IMR-90 (cell line): ENCODE data around the gene SLC46A1. TPM values are rescaled to one million over a fixed set of nuclear protein-coding genes. Genes with fewer than 3 reads are reported as not detected.

Experiments
- ATAC-seq: fragments of 200-7000 bp; cut with Tn5 transposase; 2 replicates; pipeline ENCODE4 v1.9.1; 2020; ENCODE audit warnings: low read depth, mild to moderate bottlenecking, moderate library complexity
- BruUV-seq: library from RNA; stranded (reverse); fragments of 400-500 nt; replicated peaks from 2 replicates; lab custom pipeline; 2021; lab: Mats Ljungman, UMichigan
- CTCF ChIA-PET: fragments of 300-600 bp; formaldehyde crosslinking; extraction: SDS; loops from one replicate; lab custom pipeline; 2021; ENCODE audit warnings: antibody characterized with exemption; lab: Yijun Ruan, JAX
- POLR2A ChIA-PET: fragments of 300-600 bp; sonication (Branson Sonifier 250); formaldehyde crosslinking; loops from one replicate; lab custom pipeline; 2022; ENCODE audit warnings: antibody characterized with exemption; ENCODE audit not compliant: unreplicated experiment; lab: Charles Lee
- DNase-seq: peaks from one replicate; pipeline ENCODE4 v3.0.0; 2013
- H2AFZ ChIP-seq: replicated peaks from 2 replicates; pipeline ENCODE3; 2013; ENCODE audit warnings: low read length, mild to moderate bottlenecking; ENCODE audit not compliant: poor library complexity
- H2AK5ac ChIP-seq: 2 replicates; pipeline ENCODE4 v1.6.1; 2013; ENCODE audit warnings: low read depth, low read length, inconsistent platforms
- H2AK9ac ChIP-seq: replicated peaks from 2 replicates; pipeline ENCODE3; 2013; ENCODE audit warnings: mild to moderate bottlenecking, low read depth, low read length, moderate library complexity; ENCODE audit not compliant: poor library complexity
- H2BK120ac ChIP-seq: 2 replicates; pipeline ENCODE4 v1.6.1; 2013; ENCODE audit warnings: low read depth, low read length, inconsistent platforms
- H2BK15ac ChIP-seq: 3 replicates; pipeline ENCODE4 v1.6.1; 2013; ENCODE audit warnings: low read depth, low read length, inconsistent platforms
- H2BK20ac ChIP-seq: 2 replicates; pipeline ENCODE4 v1.6.1; 2013; ENCODE audit warnings: low read depth, mild to moderate bottlenecking, inconsistent platforms, low read length, moderate library complexity
- H2BK5ac ChIP-seq: 2 replicates; pipeline ENCODE4 v1.6.1; 2013; ENCODE audit warnings: mild to moderate bottlenecking, low read depth, low read length, inconsistent platforms; ENCODE audit not compliant: poor library complexity, severe bottlenecking
- H3K14ac ChIP-seq: replicated peaks from 2 replicates; pipeline ENCODE4 v1.6.1; 2013; ENCODE audit warnings: low read depth, low read length, inconsistent platforms
- H3K18ac ChIP-seq: 2 replicates; pipeline ENCODE4 v1.6.1; 2013; ENCODE audit warnings: low read depth, low read length, control low read depth
- H3K23ac ChIP-seq: 2 replicates; pipeline ENCODE4 v1.6.1; 2013; ENCODE audit warnings: low read depth, low read length, inconsistent platforms
- H3K27ac ChIP-seq: 2 replicates; pipeline ENCODE4 v1.5.1; 2013; ENCODE audit warnings: mild to moderate bottlenecking, control low read depth, low read length; ENCODE audit not compliant: insufficient read depth
- H3K27me3 ChIP-seq: 2 replicates; pipeline ENCODE4 v1.6.1; 2013; ENCODE audit warnings: low read length; ENCODE audit not compliant: control insufficient read depth, insufficient read depth
- H3K36me3 ChIP-seq: 2 replicates; pipeline ENCODE4 v1.6.1; 2013; ENCODE audit warnings: low read length, mixed read lengths; ENCODE audit not compliant: control insufficient read depth, insufficient read depth
- H3K4ac ChIP-seq: 2 replicates; pipeline ENCODE4 v1.6.1; 2013; ENCODE audit warnings: low read depth, low read length, inconsistent platforms
- H3K4me1 ChIP-seq: 2 replicates; pipeline ENCODE4 v1.6.1; 2013; ENCODE audit warnings: low read length, mixed read lengths; ENCODE audit not compliant: control insufficient read depth, insufficient read depth
- H3K4me2 ChIP-seq: 2 replicates; pipeline ENCODE4 v1.6.1; 2013; ENCODE audit warnings: low read depth, mild to moderate bottlenecking, control low read depth, low read length, moderate library complexity
- H3K4me3 ChIP-seq: 2 replicates; pipeline ENCODE4 v1.5.1; 2013; ENCODE audit warnings: low read depth, mild to moderate bottlenecking, control low read depth, low read length, moderate library complexity; ENCODE audit not compliant: insufficient read depth
- H3K56ac ChIP-seq: 2 replicates; pipeline ENCODE4 v1.6.1; 2013; ENCODE audit warnings: low read length, inconsistent platforms; ENCODE audit not compliant: insufficient read depth; ENCODE audit errors: extremely low read depth
- H3K79me1 ChIP-seq, 2 experiments: 2 replicates each; pipeline ENCODE4 v1.6.1; 2013; ENCODE audit warnings: low read length in 2 of 2, inconsistent platforms in 1 of 2, low read depth in 1 of 2
- H3K9ac ChIP-seq: 2 replicates; pipeline ENCODE4 v1.6.1; 2013; ENCODE audit warnings: low read depth, low read length, control low read depth
- H3K9me1 ChIP-seq: 2 replicates; pipeline ENCODE4 v1.6.1; 2013; ENCODE audit warnings: low read length, inconsistent platforms; ENCODE audit not compliant: insufficient read depth
- H3K9me3 ChIP-seq: 2 replicates; pipeline ENCODE4 v1.6.1; 2013; ENCODE audit warnings: low read length; ENCODE audit not compliant: control insufficient read depth, insufficient read depth
- H4K20me1 ChIP-seq: 2 replicates; pipeline ENCODE4 v1.6.1; 2013; ENCODE audit warnings: low read length, inconsistent platforms; ENCODE audit not compliant: insufficient read depth
- H4K5ac ChIP-seq: 2 replicates; pipeline ENCODE4 v1.6.1; 2013; ENCODE audit warnings: mild to moderate bottlenecking, low read depth, low read length, control low read depth
- H4K8ac ChIP-seq, 2 experiments: 2 replicates each; pipeline ENCODE4 v1.6.1; 2013; ENCODE audit warnings: low read depth in 2 of 2, low read length in 2 of 2, control low read depth in 1 of 2, inconsistent platforms in 1 of 2
- H4K91ac ChIP-seq: 2 replicates; pipeline ENCODE4 v1.6.1; 2013; ENCODE audit warnings: low read depth, low read length, inconsistent platforms; ENCODE audit not compliant: insufficient read depth
- WGBS, 2 experiments: methylation state at CpG; one replicate each; pipeline versions ENCODE4 v1.1.5 to v1.1.7; 2013; ENCODE audit warnings: missing lambda C conversion rate in 2 of 2; ENCODE audit not compliant: insufficient read length in 1 of 2; ENCODE audit errors: extremely low coverage in 2 of 2; 5-methylcytosine and 5-hydroxymethylcytosine counted together
- dilution Hi-C: fragments of 300-500 bp; cut with HindIII; formaldehyde crosslinking; loops from one replicate; pipeline ENCODE4 v1.14.3; 2018; ENCODE audit warnings: low sequenced_read_pairs; ENCODE audit not compliant: unreplicated experiment
- in situ Hi-C: fragments of 300-500 bp; cut with MboI; formaldehyde crosslinking; loops from 3 replicates; pipeline ENCODE4 v1.14.3; 2019; ENCODE audit warnings: low sequenced_read_pairs, inconsistent platforms, mixed read lengths
- intact Hi-C: fragments of 100-400 bp; cut with micrococcal nuclease; formaldehyde crosslinking; loops from 2 replicates; pipeline ENCODE4 v1.10.0; 2022
- polyA plus RNA-seq, 3 experiments: library from polyadenylated mRNA; depleted of rRNA; stranded (reverse); fragments of >200 nt; gene quantifications; 2 replicates each; pipeline ENCODE4 v1.2.3, GENCODE V29; 2012; ENCODE audit warnings: low replicate concordance in 1 of 3
- total RNA-seq: library from RNA; depleted of rRNA; stranded (reverse); fragments of >200 nt; gene quantifications from 2 replicates; pipeline ENCODE4 v1.2.3, GENCODE V29; 2012
- TF ChIP-seq, protein P1 (sequence below): fragments of 150-350 bp; IDR thresholded peaks from 2 replicates; pipeline ENCODE4 v1.6.1; 2016; ENCODE audit warnings: low read depth, mild to moderate bottlenecking, low read length, moderate library complexity, borderline replicate concordance
- TF ChIP-seq, protein P2 (sequence below): conservative IDR thresholded peaks from 2 replicates; pipeline ENCODE4 v1.5.1; 2012; ENCODE audit warnings: mild to moderate bottlenecking, low read depth, low read length, improper control_type of control experiment

Gene SLC46A1
- total and polyA plus RNA-seq, 2 of the 4 experiments (the other 2 are of a cell fraction) = 2.7 to 3.9 TPM

DNA sequence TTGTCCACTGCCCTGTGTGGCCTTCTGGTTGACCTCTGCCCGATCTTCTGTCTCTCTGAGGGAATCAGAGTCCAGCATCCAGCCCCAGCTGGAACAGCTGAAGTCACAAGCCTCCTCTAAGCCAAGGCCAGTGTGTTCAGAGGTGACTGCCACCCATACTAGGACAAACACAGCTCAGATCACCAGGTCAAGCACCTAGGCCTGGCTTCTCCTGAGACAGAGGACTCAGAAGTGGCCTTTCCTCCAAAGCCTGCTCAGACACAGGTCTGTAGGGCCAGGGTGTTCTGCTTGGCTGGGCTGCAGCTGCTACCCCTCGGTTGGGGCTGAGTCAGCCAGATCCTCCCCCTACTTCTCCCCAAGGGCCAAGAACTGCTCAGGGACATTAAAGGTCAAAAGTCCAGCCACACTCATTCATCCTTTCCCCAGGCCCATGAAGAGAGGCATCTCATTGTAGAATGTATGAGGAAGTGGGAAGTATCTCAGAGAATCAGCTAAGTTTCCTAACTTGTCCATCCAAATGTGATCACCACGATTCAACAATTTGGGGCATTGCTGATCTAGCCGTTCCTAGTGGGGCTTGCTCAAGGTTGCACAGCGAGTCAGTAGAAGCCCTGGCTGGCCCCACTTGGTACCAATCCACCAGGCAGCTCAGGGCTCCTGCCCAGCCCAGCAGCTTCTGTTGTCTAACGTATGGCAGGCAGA, 7.6 kb downstream of the SLC46A1 start:
- DNase-seq (peak; percentile 11), ATAC-seq (no peak)
- no peak overlapping the region for H4K8ac ChIP-seq
- H3K4me3 ChIP-seq = no peak overlapping the region
- CTCF ChIA-PET = no interaction called here
- H3K9me3 ChIP-seq = no peaks in the 10 kb centered on the region
- H3K56ac ChIP-seq = no peak overlapping the region
- no peak overlapping the region for H3K27ac ChIP-seq
- H2AFZ ChIP-seq = no peak overlapping the region
- 90% methylated on average over 3 of the region's 6 CpGs; no CpG with 5 or more reads in 1 of the 2 experiments for WGBS, 2 experiments
- no peak overlapping the region for H3K14ac ChIP-seq
- TF ChIP-seq, protein P1, sequence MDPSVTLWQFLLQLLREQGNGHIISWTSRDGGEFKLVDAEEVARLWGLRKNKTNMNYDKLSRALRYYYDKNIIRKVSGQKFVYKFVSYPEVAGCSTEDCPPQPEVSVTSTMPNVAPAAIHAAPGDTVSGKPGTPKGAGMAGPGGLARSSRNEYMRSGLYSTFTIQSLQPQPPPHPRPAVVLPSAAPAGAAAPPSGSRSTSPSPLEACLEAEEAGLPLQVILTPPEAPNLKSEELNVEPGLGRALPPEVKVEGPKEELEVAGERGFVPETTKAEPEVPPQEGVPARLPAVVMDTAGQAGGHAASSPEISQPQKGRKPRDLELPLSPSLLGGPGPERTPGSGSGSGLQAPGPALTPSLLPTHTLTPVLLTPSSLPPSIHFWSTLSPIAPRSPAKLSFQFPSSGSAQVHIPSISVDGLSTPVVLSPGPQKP = no peak
- TF ChIP-seq, protein P2, sequence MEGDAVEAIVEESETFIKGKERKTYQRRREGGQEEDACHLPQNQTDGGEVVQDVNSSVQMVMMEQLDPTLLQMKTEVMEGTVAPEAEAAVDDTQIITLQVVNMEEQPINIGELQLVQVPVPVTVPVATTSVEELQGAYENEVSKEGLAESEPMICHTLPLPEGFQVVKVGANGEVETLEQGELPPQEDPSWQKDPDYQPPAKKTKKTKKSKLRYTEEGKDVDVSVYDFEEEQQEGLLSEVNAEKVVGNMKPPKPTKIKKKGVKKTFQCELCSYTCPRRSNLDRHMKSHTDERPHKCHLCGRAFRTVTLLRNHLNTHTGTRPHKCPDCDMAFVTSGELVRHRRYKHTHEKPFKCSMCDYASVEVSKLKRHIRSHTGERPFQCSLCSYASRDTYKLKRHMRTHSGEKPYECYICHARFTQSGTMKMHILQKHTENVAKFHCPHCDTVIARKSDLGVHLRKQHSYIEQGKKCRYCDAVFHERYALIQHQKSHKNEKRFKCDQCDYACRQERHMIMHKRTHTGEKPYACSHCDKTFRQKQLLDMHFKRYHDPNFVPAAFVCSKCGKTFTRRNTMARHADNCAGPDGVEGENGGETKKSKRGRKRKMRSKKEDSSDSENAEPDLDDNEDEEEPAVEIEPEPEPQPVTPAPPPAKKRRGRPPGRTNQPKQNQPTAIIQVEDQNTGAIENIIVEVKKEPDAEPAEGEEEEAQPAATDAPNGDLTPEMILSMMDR = no peak
- no peak overlapping the region for H2BK5ac ChIP-seq
- H4K91ac ChIP-seq = no peak overlapping the region
- H2AK9ac ChIP-seq = no peak overlapping the region
- H2BK120ac ChIP-seq = no peak overlapping the region
- intact Hi-C loops = no loop called here
- H3K23ac ChIP-seq = no peak overlapping the region
- POLR2A ChIA-PET = no interaction called here
- dilution Hi-C loops = no loop called here
- H4K20me1 ChIP-seq = no peaks in the 10 kb centered on the region
- peaks cover 28% of the 10 kb centered on the region for H3K36me3 ChIP-seq
- no peak overlapping the region for H3K4ac ChIP-seq
- BruUV-seq = no TSS peak
- peaks cover 19% of the 10 kb centered on the region; the same call in 1 of the 2 replicates for H3K9me1 ChIP-seq
- no peaks in the 10 kb centered on the region for H3K79me1 ChIP-seq
- H3K4me1 ChIP-seq = peaks cover 9% of the 10 kb centered on the region
- no peak overlapping the region for H3K4me2 ChIP-seq
- no peaks in the 10 kb centered on the region for H3K27me3 ChIP-seq
- in situ Hi-C loops = no loop called here
- no peak overlapping the region for H2AK5ac ChIP-seq
- no peak overlapping the region for H3K9ac ChIP-seq
- H3K18ac ChIP-seq = no peak overlapping the region
- no peak overlapping the region for H2BK15ac ChIP-seq
- no peak overlapping the region for H4K5ac ChIP-seq
- H2BK20ac ChIP-seq = no peak overlapping the region
